Activated CD8-positive, alpha-beta memory T cell treated with anti-CD3 and anti-CD28 coated beads, Interleukin-2, amount 50 U/mL, for 48 hours (primary cell): ENCODE results near the gene GPC6.

Experiments used
- DNase-seq: peaks from one replicate; pipeline ENCODE4 v3.0.0-alpha.2; 2020

GPC6 gene

DNA sequence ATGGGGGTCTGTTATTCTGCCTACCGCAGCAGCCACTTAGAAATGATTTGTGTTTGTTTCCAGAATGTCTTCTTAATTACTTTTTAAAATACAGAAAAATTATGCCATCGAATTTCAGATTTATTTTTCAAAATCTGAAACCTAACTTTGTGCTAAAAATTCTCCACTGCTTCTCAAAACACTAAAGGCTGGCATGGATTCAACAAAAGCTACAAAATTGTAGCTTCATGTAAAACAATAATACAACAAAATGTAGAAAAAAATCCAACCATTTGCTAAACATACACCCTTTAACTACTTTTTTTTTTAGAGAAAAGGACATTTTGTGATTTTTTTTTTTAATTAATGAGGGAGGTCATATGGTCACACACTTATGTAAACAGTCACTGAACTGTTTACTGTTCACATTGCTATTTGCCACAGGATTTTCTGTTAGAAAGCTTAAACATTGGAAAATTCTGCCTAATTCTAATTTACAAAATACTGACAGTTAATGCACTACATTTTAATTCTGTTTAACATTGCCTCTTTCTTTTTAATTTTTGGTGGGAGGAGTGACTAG, 646.3 kb downstream of the GPC6 start:
- no peak for DNase-seq

DNA sequence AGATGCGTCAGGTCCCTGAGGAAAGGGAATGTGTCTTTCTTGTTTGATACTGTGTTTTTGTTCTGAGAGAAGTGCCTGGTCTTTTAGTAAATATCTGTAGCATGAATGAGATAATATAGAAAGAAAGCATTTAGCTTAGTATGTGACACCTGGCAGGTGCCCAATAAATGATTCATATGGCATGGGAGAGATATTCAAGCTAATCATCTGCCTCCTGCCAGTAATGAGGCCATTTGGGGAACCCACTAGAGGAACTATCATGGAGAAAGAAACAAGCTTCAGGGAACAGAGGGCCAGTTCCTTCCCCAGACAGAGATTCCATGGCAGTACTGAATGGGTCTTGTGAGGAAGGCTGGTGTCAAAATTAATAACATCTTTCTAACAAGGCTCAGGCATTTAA, 648.9 kb downstream of the GPC6 start:
- DNase-seq = no peak

DNA sequence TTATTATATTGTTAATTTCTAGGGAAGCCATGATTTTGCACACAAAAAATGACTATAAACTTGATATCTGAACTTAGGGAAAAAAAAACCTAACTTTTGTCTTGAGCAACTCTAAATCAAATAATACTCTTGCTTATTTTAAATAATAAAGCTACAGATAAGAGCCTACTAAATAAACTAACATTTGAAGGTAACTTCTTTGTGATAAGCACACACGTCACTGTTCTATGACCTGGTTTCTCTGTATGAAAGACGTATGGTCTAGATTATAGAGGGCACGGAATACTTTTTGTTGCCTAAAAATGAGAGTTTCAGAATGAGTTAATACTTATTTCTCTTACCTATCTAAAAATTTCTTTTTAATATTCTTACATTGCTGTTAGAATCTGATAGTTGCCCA, 649.6 kb downstream of the GPC6 start:
- no peak for DNase-seq

DNA sequence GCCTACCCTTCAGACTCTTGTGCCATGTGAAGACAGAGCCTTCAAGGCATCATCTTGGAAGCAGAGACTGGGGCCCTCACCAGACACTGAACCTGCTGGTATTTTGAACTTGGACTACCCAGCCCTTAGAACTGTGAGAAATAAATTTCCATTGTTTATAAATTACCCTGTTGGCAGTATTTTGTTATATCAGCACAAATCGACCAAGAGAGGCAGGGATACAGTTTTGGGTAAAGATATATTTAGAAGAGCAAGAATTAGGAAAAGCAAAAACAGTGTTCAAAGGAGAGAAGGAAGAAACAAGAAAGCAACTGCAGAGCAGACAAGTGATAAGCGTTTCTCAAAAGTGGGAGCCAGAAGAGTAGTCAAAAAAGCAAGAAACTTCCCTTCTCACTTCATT, 652.1 kb downstream of the GPC6 start:
- DNase-seq = no peak

DNA sequence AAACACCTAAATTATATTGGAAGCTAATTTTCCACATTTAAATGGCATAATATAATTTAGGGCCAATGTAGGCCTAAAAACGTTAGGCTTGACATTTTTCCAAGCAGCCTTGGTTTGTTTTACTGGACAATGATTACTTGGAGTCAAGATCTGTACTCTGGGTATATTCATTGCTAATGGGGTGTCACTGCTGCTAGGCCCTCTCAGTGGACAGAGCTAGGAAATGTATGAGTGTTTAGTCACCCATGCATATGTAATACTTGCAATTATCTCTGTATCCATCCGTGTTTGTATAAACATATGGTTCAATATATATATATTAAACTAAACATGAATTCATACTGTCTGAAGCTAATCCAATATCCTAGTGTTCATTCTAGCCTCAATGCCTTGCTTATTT, 654.8 kb downstream of the GPC6 start:
- DNase-seq = no peak

DNA sequence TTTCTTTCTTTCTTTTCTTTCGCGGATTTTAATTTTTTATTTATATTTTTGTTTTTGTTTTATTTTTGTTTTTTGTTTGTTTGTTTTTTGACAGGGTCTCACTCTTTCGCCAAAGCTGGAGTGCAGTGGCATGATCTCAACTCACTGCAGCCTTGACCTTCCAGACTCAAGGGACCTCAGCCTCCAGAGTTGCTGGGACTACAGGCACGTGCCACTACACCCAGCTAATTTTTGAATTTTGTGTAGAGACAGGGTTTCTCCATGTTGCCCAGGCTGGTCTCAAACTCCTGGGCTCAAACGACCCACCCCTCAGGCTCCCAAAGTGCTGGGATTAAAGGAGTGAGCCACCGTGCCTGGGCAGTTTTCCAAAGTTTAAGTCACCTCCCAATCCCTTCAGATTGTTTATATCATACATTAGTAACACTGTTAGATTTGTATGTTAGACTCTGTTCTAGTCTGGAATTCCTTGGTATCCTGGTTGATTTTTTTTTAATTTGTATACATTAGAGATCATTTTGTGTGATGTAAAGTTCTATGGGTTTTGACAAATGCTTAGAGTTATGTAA, 655.6 kb downstream of the GPC6 start:
- no peak for DNase-seq

DNA sequence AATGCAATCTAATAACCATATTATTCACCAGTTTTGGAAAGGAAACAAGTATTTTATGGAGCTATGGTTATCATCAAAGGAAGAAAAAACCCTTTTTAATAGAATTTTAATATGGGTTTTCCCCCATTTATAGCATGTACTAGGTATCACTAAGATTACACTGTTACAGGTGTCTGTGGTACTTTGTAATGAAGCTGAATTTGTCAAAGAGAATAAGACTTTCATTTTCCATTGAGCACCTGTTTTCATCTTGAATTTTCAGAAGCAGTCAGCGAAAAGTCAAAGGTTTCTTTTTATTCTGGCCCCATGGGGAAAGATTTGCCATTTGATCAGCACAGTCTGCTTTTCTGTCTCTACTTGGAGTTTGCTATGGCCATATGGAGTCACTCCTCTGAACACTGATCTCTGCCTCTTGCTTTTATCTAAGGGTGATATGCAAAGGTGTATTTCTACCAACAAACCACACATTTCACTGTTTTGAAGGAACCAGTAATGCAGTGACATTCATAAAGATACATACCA, 662.9 kb downstream of the GPC6 start:
- DNase-seq = no peak

DNA sequence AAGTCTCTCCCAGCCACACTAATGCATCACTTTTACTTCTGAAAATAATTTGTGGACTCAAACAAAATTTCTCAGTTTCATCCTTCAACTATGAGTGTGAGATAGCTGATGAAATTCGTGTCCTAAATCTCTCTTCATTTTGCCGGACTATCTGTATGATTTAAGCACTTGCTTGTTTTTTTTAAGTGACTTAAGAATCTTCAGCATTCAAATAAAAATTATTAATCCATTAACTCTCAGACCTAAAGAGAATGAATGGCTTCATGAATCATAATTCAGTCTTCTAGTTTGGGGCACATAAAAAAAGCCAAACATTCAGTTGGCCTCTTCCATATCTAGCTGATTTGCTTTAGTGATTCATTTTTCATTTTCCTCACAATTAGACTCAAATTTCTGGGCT, 673.4 kb downstream of the GPC6 start:
- DNase-seq = no peak

DNA sequence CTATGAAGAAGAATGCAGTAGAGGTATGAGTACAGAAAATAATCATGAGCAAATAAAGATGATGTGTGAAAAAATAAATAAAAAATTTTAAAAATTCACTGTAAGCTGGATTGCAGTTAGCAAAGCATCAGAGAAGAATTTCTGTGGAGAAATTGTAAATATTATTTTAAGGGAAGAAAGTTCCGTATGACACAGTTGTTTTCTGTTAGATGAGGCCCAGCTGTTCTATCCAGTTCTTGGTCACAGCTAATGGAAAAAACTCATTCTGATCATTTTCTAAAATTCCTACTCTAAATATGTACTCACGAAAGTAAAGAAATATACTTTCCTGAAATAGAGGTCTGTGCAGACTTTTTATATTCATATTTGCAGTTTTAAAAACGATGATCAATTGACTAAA, 674.1 kb downstream of the GPC6 start:
- no peak for DNase-seq

DNA sequence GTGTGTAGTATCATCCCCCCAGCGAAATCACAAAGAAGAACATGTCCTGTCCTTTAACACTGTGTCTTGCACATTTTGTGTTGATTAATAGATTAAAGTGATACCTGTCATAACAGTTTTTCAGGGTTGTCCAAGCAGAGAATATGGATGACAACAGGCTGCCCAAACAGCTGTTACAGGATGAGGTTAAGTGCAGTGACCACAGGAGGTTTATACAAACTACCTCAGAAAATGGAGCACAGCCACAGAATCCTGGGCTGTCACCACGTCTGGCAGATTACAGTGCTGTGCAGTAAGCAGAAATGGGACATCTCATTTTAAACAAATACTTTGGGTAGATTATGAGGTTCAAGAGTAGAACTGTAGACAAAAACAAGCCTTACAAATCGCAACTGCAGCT, 677.3 kb downstream of the GPC6 start:
- DNase-seq = no peak

DNA sequence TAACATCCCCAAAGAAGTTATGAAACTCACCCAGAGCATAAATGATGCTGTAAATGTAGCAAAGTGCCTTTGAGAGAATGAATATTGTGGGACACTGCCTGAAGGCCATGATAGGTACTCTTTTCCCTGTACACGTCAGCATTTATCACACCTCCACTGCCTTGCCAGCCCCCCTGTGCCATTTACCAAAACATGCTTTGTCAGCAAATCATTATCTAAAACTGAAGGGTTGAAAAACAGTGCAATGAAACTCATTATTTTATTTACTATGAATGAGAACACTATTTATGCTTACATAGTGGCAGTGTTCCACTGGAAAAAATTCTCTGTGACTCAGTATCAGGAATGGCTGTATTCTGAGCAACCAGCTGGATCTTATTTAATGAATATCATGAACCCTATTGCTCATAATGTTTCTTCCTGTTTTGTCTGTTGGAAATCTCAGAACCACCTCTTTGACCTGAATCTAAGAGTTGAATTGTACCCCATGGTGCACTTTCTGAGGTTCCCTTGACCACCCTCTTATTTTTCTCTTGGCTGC, 688.7 kb downstream of the GPC6 start:
- DNase-seq = no peak

DNA sequence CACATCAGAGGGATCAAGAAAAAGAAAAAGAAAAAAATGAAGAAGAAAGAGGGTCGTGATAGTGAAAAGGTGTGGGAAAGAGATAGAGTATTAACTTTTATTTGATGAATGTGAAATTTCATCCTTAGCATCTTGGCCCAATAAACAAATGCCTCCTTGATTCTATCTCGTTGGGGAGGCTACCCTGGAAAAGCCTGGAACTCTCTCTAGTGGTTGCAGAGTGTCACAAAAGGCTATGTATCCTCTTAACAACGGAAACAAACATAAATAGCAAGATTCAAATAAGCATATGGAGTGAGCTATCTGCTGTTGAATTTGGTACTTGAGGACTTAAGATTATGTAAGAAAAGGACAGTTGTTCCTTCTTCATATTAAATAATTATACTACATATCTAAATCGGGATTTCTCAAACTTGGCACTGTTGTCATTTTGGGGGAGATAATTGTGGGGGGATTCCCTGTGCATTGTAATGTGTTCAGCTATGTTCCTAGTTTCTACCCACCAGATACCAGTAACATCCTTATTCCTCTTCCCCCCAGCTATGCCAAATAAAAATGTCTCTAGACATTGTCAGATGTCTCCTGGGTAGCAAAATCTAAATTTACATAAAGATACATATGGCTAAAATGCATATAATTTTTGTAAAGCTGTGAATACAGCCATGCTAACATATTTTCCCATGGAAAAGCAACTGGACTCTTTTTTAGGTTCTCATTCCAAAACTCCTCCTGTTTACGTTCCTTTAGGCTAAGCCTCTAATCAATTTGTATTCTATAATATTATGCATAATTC, 695.7 kb downstream of the GPC6 start:
- no peak for DNase-seq

DNA sequence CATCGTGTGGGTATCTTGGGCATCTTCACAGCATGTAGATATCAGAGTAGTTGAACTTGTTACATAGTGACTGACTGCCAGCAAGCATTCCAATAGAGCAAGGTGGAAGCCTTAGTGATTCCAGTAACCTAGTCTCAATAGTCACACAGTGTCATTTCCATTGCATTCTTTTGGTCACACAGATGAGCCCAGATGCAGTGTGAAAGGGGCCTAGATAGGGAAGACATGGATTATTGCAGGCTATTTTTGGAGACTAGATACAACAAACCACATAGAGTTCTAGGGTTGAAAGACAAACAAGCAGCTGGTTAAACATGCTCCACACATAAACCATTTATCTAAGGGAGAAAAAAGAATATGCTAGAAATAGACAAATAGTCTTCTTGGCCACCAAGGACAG, 699.4 kb downstream of the GPC6 start:
- DNase-seq = no peak

DNA sequence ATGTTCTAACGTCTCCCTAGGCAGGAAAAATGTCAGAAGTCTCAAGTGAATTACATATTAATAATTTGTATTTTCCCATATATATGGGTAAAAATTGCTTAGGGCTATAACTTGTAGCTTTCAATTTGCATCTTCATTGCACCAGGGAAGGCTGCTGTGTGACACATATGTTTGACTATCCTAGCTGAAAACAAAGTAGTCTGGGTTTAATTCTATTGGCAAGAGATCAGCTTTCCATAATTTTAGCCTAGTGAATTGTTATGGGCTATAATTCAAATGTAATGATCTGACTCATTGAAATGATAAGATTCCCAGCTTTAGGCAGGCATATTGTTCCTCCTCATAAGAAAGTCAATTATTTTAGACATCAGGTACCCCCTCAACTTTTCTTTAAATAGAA, 699.8 kb downstream of the GPC6 start:
- no peak for DNase-seq

DNA sequence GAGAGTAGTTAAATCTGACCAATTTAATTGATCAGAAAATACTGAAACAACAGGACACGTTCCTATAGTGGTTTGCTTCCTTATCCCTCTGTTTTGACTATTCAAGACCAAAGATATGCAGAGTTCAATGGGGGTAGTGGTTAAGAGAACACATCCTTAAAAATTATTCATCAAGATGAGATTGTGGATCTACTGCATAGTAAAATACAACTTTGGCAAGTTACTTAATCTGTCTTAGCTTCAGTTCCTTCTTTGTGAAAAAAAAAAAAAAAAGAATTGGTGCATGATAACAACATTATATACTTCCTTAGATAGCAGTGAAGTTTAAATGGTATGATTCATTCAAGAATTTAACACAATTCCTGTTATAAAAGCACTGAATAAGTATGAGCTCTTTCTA, 700.8 kb downstream of the GPC6 start:
- DNase-seq = no peak

DNA sequence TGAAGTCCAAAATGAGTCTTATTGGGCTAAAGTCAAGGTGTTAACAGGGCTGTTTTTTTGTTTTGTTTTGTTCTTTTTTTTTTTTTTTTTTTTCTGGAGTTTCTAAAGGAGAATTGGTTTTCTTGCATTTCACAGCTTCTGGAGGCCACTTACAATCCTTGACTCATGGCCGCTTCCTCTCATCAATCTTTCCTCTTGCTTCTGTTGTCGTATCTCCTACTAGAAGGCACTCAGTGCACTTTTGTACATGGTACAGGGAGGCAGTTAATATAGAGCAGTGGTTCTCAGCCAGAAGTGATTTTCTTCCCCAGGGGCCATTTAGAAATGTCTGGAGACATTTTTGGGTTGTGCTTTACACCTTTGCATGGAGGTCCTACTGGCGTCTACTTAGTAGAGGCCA, 706.3 kb downstream of the GPC6 start:
- no peak for DNase-seq

DNA sequence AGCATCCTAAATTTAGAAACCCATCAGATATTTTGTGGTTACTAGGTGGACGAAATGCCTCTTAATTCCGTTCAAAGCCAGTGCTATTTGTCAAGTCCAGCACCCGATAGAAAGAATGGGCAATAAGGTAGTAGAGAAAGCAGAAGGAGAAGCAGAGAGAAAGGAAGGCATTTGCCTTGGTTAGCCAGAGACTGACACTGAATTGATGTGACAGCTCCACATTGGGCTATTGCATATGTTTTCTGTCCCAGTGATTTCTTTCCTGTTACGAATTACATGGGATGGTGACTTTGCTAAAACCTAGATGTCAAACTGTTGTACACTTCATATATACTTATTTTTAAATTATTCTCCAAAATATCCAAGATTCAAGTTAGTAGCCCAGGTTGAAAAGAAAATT, 710.3 kb downstream of the GPC6 start:
- DNase-seq = no peak

DNA sequence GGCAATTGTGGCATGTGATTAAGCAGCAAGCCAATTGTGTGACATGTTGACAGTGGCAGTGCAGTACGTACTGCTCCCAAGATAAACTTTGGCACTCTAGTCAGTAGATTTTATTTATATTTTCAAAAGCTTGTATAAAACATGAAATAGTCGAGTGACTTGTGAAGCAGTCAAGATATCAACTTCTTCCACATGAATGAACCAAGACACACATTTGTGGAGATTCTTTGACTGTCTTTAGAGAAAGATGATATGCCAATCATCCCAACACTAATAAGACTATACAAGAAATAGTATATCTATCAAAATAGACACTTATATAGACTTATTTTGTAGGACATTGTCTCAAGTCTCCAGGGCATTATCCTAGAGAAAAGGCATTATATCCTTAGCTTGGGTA, 714.8 kb downstream of the GPC6 start:
- no peak for DNase-seq

DNA sequence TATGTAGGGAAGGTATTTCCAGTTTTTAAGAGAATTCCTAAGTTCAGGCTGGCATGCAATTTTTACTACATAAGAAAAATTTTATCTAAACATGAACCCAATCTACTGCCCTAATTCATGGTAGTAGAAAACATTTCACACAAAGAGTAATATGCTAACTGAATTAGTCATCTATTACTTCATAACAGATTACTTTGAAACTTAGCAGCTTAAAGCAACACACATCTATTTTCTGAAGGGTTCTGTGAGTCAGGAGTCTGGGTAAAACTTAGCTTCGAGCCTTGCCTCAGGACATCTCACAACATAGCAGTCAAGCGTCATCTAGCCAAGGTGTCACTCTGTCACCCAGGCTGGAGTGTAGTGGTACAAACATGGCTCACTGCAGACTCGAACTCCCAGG, 715.4 kb downstream of the GPC6 start:
- no peak for DNase-seq

DNA sequence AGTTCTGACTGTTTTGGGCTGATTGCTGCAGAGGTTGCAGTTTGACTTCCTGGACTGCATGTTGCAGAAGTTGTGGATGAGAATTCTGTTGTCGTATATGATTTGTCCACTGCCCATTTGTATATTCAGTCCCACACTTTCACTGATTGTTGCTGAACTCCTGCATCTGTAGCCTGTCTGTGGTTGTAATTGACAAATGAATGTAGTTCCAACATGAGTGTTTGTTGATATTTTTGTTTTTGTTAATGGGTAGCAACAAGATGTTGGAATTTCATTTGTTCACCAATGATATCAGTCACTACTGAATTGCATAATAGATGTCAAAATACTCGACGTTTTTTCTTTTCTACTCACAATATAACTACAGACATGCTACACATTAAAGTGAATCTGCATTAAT, 719.0 kb downstream of the GPC6 start:
- DNase-seq = no peak

DNA sequence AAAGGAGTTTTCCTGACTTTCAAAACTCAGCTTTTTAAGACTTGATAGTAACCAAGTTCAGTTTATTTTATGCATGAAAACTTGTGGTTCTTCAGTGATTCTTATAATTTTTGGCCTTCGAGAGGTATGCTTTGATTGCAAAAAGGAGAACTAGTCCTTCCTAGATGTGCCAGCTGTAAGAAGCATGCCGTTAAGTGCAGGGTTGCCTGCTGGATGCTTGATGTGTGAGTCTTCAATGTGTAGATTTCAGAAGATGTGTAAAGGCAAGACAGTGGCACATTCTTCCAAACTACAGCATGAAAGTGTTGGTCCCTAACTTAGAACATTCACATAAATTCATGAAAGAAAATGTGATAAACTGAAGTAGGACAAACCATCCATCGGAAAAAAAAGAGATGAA, 720.4 kb downstream of the GPC6 start:
- DNase-seq = no peak

DNA sequence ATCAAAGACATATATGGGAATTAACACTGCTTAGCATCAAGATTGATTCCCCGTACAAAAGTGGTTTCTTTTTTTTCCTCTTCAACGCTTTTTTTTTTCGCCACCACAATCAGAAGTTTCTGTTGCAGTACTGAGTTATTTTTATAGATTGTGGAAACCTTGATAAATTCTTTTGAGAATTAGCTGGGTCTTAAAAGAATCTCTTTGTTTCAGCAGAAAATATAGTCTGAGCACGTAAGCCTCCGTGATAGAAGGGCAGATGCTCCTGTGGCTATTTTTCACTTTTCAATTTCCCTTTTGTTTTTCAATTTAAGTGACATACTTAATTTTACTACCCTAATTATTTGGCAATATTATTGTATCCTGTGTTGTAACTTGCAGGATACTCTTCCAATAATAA, 721.0 kb downstream of the GPC6 start:
- no peak for DNase-seq

DNA sequence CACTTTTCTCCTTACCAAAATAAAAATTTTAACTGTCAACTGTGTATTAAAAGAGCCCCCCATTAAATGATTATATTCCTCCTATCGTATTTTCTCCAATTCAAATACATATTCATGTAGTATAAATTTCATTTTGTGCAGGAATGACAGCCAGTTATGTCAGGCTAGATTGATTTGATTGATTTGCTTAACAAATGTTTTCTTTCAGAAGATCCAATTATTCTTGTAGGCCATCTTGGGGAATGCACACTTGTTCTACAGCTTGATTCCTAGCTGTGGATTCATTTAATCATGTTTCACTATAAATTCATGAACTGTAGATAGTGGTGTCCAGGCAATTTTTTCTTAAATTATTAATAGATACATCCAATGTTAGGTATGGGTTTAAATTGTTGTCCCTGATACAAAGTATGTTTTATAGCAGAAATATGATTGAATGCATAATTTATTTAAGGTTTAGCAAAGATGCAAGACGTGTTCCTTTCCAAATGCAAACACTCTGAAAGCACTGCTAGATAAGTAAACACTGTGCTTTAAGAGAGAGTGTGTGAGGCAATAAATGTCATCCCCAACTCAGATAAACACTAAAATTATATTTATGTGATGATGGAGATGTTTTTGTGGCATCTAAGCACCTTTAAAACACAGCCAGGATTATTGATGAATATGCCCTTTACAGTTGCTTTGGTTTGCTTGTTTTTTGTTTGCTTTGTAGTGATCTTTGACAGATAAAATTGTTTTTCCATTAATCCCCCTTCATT, 721.7 kb downstream of the GPC6 start:
- DNase-seq = no peak

DNA sequence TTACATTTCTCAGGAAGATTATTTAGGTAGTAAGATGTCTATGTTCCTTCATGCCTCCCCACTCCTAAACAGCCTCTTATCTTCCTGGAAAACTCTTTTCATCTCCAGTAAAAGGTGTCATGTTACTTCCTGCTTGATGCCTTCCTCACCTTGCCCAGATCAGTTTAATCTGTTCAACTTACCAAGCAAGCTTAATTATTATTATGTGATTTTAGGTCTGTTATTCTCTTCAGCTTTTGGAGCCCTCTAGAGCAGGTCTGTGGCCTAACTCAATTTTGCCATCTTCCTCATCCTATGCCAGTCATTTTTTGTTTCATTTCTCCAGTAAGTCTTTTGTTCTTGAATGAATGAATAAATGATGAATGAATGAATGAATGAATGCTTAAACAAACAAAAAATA, 724.5 kb downstream of the GPC6 start:
- DNase-seq = no peak
